GM13977 (cell line): ENCODE data around the gene FFAR3.

Experiments
- DNase-seq: peaks from one replicate; pipeline ENCODE4 v3.0.0; 2012; ENCODE audit warnings: low spot score
- in situ Hi-C: fragments of 300-500 bp; cut with MboI; formaldehyde crosslinking; loops from one replicate; pipeline ENCODE4 v1.12.0; 2022; ENCODE audit warnings: low sequenced_read_pairs, low pct_unique_long_range_greater_than_20kb, mixed read lengths, inconsistent platforms; ENCODE audit not compliant: unreplicated experiment
- TF ChIP-seq, protein P1 (sequence below): IDR thresholded peaks from 2 replicates; pipeline ENCODE4 v1.5.1; 2012; ENCODE audit warnings: mild to moderate bottlenecking, control low read depth; ENCODE audit not compliant: insufficient read depth; ENCODE audit errors: extremely low read depth, missing control alignments

The FFAR3 gene, protein sequence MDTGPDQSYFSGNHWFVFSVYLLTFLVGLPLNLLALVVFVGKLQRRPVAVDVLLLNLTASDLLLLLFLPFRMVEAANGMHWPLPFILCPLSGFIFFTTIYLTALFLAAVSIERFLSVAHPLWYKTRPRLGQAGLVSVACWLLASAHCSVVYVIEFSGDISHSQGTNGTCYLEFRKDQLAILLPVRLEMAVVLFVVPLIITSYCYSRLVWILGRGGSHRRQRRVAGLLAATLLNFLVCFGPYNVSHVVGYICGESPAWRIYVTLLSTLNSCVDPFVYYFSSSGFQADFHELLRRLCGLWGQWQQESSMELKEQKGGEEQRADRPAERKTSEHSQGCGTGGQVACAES

DNA sequence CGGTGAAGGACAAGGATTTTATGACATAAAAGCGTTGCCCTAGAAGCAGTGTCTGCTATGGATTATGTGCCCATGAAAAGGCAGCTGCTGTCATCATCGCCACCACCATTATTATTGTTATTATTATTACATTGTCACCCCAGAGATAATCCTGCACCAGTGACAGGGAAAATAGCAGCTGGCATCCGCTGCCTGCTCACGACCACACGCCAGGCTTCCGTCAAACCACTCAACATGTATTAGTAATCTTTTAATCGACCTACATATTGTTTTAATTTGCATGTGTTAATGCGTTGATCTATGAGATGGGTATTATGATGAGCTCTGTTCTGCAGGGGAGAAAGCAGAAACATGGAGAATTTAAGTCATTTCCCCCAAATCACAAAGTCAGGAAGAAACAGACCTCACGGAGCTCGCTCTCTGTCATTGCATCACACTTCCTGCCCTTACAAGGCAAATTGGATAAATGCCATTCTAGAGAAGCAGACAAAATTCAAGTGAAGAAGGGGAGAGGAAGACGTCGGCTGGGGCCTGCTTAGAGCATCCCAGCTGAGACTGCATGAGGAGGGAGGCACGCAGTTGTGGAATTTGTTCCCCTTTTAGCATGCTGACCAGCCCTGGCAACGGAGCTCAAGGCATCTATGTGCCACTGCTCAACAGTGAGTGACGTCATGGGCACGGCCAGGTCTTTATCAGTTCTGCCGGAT is at the start of gene FFAR3:
Gene FFAR3, plus strand, starts transcription at position 594 of the 707 bp plus-strand sequence. CDS start 431 bp downstream, outside the sequence.
- in situ Hi-C loops = no loop called here
- no peak for DNase-seq

DNA sequence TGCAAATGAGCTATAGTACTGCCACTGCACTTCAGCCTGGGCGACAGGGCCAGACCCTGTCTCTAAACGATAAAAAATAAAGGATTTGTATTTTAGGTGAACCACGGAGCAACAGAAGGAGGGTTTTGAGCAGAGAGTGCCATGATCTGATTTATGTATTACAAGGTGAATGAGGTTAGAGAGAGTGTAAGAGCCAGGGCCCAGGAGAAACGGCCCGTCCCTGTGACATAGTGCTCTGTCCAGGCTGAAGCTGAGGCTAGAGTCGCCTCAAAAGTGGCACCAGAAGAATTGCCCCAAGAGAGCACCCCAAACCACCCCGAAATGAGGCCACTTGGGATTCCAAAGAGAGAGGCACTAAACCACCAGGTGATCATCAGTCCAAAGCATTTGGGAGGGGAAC is 49.4 kb upstream of the FFAR3 start:
- in situ Hi-C loops = no loop called here
- no peak for DNase-seq
- TF ChIP-seq, protein P1, sequence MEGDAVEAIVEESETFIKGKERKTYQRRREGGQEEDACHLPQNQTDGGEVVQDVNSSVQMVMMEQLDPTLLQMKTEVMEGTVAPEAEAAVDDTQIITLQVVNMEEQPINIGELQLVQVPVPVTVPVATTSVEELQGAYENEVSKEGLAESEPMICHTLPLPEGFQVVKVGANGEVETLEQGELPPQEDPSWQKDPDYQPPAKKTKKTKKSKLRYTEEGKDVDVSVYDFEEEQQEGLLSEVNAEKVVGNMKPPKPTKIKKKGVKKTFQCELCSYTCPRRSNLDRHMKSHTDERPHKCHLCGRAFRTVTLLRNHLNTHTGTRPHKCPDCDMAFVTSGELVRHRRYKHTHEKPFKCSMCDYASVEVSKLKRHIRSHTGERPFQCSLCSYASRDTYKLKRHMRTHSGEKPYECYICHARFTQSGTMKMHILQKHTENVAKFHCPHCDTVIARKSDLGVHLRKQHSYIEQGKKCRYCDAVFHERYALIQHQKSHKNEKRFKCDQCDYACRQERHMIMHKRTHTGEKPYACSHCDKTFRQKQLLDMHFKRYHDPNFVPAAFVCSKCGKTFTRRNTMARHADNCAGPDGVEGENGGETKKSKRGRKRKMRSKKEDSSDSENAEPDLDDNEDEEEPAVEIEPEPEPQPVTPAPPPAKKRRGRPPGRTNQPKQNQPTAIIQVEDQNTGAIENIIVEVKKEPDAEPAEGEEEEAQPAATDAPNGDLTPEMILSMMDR = no peak

More for the DNA sequence above, at the start of gene FFAR3:
- TF ChIP-seq, protein P1 = no peak

DNA sequence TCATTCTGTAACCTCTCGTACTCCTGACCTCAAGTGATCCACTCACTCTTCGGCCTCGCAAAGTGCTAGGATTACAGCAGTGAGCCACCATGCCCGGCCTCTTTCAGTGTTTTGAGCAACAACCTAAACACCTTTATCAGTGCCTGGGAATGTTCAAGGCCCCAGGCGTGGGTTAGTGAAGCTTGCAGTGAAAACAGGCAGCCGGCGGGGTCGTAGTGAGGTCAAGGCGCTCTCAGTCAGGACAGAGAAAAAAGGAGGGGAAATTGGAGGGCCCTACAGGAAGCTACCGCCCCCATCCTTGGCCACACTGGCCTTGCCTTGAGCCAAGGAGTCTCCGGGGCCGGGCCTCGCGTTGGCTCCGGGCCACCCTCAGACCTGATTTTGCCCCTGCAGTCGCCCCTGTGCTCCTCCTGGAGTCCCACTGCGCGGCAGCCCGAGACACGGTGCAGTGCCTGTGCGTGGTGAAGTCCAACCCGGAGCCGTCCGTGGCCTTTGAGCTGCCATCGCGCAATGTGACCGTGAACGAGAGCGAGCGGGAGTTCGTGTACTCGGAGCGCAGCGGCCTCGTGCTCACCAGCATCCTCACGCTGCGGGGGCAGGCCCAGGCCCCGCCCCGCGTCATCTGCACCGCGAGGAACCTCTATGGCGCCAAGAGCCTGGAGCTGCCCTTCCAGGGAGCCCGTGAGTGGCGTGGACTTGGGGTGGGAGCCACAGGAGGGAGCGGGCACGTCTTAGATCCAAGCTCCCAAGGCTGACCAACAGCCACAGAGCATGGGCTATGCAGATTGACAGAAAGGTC is 48.6 kb upstream of the FFAR3 start:
- in situ Hi-C loops = no loop called here
- TF ChIP-seq, protein P1 = no peak
- DNase-seq = no peak

DNA sequence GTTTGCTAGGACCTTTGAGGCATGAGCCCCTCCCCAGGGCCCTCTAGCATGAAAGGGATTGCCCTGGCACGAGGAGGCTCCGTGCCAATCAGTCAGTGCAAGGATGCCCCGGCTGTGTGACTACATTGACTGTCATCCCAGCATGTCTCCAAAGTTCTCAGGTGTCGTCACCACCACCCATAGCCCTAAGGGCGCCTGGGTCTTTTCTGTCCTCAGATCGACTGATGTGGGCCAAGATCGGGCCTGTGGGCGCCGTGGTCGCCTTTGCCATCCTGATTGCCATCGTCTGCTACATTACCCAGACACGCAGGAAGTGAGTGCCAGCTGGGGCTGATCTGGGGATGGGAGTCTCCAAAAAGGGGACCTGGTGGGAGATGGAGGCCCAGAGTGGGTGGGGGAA is 47.9 kb upstream of the FFAR3 start:
- TF ChIP-seq, protein P1 = no peak
- in situ Hi-C loops = no loop called here
- DNase-seq = no peak

DNA sequence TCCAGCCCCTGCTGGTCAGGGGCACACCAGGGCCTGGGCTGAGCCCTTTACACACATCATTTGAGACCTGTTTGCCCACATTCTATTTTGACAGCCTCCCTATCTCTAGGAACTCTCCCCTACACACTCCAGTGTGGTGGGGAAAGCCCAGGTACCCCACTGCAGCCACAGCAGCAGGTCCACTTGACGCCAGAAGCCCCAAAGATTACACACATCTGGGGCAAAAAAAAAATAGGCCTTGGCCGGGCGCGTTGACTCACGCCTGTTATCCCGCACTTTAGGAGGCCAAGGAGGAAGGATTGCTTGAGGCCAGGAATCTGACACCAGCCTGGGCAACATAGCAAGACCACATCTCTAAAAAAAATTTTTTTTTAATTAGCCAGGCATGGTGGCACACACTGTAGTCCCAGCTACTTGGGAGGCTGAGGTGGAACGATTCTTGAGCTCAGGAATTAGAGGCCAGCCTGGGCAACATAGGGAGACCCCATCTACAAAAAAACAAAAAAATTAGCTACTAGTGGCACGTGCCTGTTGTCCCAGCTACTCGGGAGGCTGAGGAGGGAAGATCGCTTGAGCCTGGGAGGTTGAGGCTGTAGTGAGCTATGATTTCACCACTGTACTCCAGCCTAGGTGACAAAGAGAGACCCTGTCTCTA is 47.3 kb upstream of the FFAR3 start:
- DNase-seq = no peak
- TF ChIP-seq, protein P1 = no peak
- in situ Hi-C loops = no loop called here

DNA sequence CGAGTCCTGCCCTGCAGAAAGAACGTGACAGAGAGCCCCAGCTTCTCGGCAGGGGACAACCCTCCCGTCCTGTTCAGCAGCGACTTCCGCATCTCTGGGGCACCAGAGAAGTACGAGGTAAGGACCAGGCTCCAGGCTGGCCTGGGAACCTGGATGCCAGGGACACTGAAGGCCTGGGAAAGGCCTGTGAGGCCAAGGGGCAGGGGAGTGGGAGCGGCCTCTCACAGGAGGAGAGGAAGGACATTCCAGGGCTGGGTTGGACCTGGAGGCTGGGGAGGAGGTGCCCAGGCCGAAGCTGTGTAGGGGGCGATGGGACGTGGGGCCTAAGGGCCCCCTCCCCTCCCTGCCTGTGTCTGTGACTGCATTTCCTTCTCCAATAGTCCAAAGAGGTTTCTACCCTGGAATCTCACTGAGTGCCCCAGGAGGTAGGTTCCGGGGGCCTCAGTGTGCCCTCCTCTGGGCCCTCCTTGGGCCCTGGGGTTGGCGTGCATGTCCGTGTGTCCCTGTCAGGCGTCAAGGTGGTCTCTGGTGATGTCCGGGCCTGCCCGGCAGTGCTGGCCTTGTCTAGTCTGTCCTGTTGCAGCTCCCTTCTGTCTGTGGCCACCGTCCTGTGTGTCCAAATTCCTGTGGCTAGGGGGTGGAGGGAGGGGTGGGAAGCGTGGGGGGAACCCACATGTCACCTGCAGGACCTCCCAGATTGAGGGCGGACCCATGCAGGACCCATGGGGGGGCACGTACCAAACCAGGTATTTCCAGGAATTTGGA is 46.2 kb upstream of the FFAR3 start:
- in situ Hi-C loops = no loop called here
- TF ChIP-seq, protein P1 = no peak
- no peak for DNase-seq
